WTC11 (cell line): ENCODE results near the gene SYCE3. TPM values are rescaled to one million over a fixed set of nuclear protein-coding genes. Genes with fewer than 3 reads are reported as not detected.

Experiments used
- ATAC-seq: fragments of 200-7000 bp; cut with Tn5 transposase; 2 replicates; pipeline ENCODE4 v1.10.0; 2021; ENCODE audit warnings: mild to moderate bottlenecking, moderate library complexity
- CTCF ChIA-PET: fragments of 300-600 bp; sonication (Branson Sonifier 250); formaldehyde crosslinking; loops from one replicate; lab custom pipeline; 2021; ENCODE audit warnings: antibody characterized with exemption; lab: Charles Lee
- POLR2A ChIA-PET: fragments of 350-600 bp; sonication (Branson Sonifier 250); formaldehyde crosslinking; loops from one replicate; lab custom pipeline; 2021; ENCODE audit warnings: antibody characterized with exemption; lab: Charles Lee
- DNase-seq: peaks from one replicate; pipeline ENCODE4 v3.0.0; 2021; ENCODE audit warnings: low spot score
- H3K27ac Mint-ChIP-seq: 2 replicates; pipeline ENCODE4 v1.8.0; 2021; ENCODE audit warnings: mixed read lengths
- H3K27me3 Mint-ChIP-seq: 2 replicates; pipeline ENCODE4 v1.8.0; 2021; ENCODE audit warnings: low read depth, mild to moderate bottlenecking, moderate library complexity, mixed read lengths
- H3K36me3 Mint-ChIP-seq: 2 replicates; pipeline ENCODE4 v1.8.0; 2021; ENCODE audit warnings: mixed read lengths
- H3K4me1 Mint-ChIP-seq: 2 replicates; pipeline ENCODE4 v1.8.0; 2022; ENCODE audit warnings: mixed read lengths
- H3K4me3 Mint-ChIP-seq: 2 replicates; pipeline ENCODE4 v1.8.0; 2021; ENCODE audit warnings: mild to moderate bottlenecking, moderate library complexity, mixed read lengths
- H3K9me3 Mint-ChIP-seq: 2 replicates; pipeline ENCODE4 v1.8.0; 2021; ENCODE audit warnings: mixed read lengths
- AFF4 ChIP-seq: sonication (generic); formaldehyde crosslinking; IDR thresholded peaks from 2 replicates; pipeline ENCODE4 v1.8.1; 2023; ENCODE audit warnings: mild to moderate bottlenecking, missing genetic modification reagents, borderline replicate concordance
- ATF1 ChIP-seq: sonication (generic); formaldehyde crosslinking; IDR thresholded peaks from 2 replicates; pipeline ENCODE4 v1.8.1; 2023; ENCODE audit warnings: mild to moderate bottlenecking, moderate library complexity, missing genetic modification reagents
- CTCF ChIP-seq: fragments of 200-600 bp; IDR thresholded peaks from 2 replicates; pipeline ENCODE4 v1.8.0; 2022; ENCODE audit warnings: antibody characterized with exemption
- FOXK1 ChIP-seq: sonication (generic); formaldehyde crosslinking; IDR thresholded peaks from 2 replicates; pipeline ENCODE4 v1.8.0; 2022; ENCODE audit warnings: mild to moderate bottlenecking, moderate library complexity, missing genetic modification reagents
- GABPB1 ChIP-seq: sonication (generic); formaldehyde crosslinking; IDR thresholded peaks from 2 replicates; pipeline ENCODE4 v1.8.1; 2023; ENCODE audit warnings: mild to moderate bottlenecking, missing genetic modification reagents
- IRF2 ChIP-seq: sonication (generic); formaldehyde crosslinking; IDR thresholded peaks from 2 replicates; pipeline ENCODE4 v1.8.0; 2022; ENCODE audit warnings: low read depth, missing genetic modification reagents, borderline replicate concordance
- KAT7 ChIP-seq: sonication (generic); formaldehyde crosslinking; IDR thresholded peaks from 2 replicates; pipeline ENCODE4 v1.8.1; 2023; ENCODE audit warnings: missing genetic modification reagents, mild to moderate bottlenecking, borderline replicate concordance
- MAX ChIP-seq: sonication (generic); formaldehyde crosslinking; IDR thresholded peaks from 2 replicates; pipeline ENCODE4 v1.8.0; 2022; ENCODE audit warnings: mild to moderate bottlenecking, missing genetic modification reagents
- MLX ChIP-seq: sonication (generic); formaldehyde crosslinking; IDR thresholded peaks from 2 replicates; pipeline ENCODE4 v1.8.1; 2023; ENCODE audit warnings: mild to moderate bottlenecking, missing genetic modification reagents, moderate library complexity
- MYBL2 ChIP-seq: sonication (generic); formaldehyde crosslinking; IDR thresholded peaks from 2 replicates; pipeline ENCODE4 v1.8.1; 2023; ENCODE audit warnings: mild to moderate bottlenecking, moderate library complexity, missing genetic modification reagents
- NFE2L1 ChIP-seq: sonication (generic); formaldehyde crosslinking; IDR thresholded peaks from 2 replicates; pipeline ENCODE4 v1.8.1; 2023; ENCODE audit warnings: missing genetic modification reagents
- OVOL2 ChIP-seq: fragments of 250-450 bp; sonication (Bioruptor Pico); IDR thresholded peaks from 2 replicates; pipeline ENCODE4 v1.9.0; 2021; ENCODE audit warnings: mild to moderate bottlenecking, borderline replicate concordance
- RORB ChIP-seq: fragments of 250-450 bp; sonication (Bioruptor Pico); IDR thresholded peaks from 2 replicates; pipeline ENCODE4 v1.9.0; 2021; ENCODE audit warnings: mild to moderate bottlenecking
- SP1 ChIP-seq: sonication (generic); formaldehyde crosslinking; conservative IDR thresholded peaks from 2 replicates; pipeline ENCODE4 v1.8.1; 2022; ENCODE audit warnings: missing genetic modification reagents
- STAT6 ChIP-seq: sonication (generic); formaldehyde crosslinking; conservative IDR thresholded peaks from 2 replicates; pipeline ENCODE4 v1.8.1; 2023; ENCODE audit warnings: mild to moderate bottlenecking, low read depth, missing genetic modification reagents, moderate library complexity
- TCF7 ChIP-seq: sonication (generic); formaldehyde crosslinking; IDR thresholded peaks from 2 replicates; pipeline ENCODE4 v1.8.0; 2022; ENCODE audit warnings: mild to moderate bottlenecking, low read depth, missing genetic modification reagents, moderate library complexity
- TEAD4 ChIP-seq: sonication (generic); formaldehyde crosslinking; IDR thresholded peaks from 2 replicates; pipeline ENCODE4 v1.8.0; 2022; ENCODE audit warnings: mild to moderate bottlenecking, missing genetic modification reagents
- ZBTB21 ChIP-seq: sonication (generic); formaldehyde crosslinking; IDR thresholded peaks from 2 replicates; pipeline ENCODE4 v1.8.1; 2023; ENCODE audit warnings: mild to moderate bottlenecking, missing genetic modification reagents, borderline replicate concordance
- ZMAT4 ChIP-seq: fragments of 250-450 bp; sonication (Bioruptor Pico); IDR thresholded peaks from 2 replicates; pipeline ENCODE4 v1.9.0; 2021; ENCODE audit warnings: mild to moderate bottlenecking
- ZNF121 ChIP-seq: sonication (generic); formaldehyde crosslinking; IDR thresholded peaks from 2 replicates; pipeline ENCODE4 v1.8.0; 2023; ENCODE audit warnings: missing genetic modification reagents
- ZNF281 ChIP-seq: sonication (generic); formaldehyde crosslinking; IDR thresholded peaks from 2 replicates; pipeline ENCODE4 v1.8.0; 2023; ENCODE audit warnings: mild to moderate bottlenecking, missing genetic modification reagents
- ZNF317 ChIP-seq: sonication (generic); formaldehyde crosslinking; IDR thresholded peaks from 2 replicates; pipeline ENCODE4 v1.8.1; 2023; ENCODE audit warnings: low read depth, mild to moderate bottlenecking, moderate library complexity, missing genetic modification reagents, borderline replicate concordance
- total RNA-seq: library from RNA; stranded (reverse); gene quantifications from 3 replicates; pipeline ENCODE4 v1.2.3, GENCODE V29; 2021

The SYCE3 gene
- total RNA-seq, 1 experiment from 2014 or later = 0.46 TPM

- TF ChIP-seq ZNF281 = no peak
- no peak for TF ChIP-seq MLX (CRISPR knock-in tag)
- TF ChIP-seq GABPB1 (CRISPR knock-in tag) = no peak
- no peak for TF ChIP-seq ZMAT4 (CRISPR knock-in tag)
- TF ChIP-seq MAX (CRISPR knock-in tag) = no peak
- TF ChIP-seq ZNF317 (CRISPR knock-in tag) = no peak
- no peak for TF ChIP-seq MYBL2 (CRISPR knock-in tag)
- no peak for TF ChIP-seq ZNF121 (CRISPR knock-in tag)
- no peak for TF ChIP-seq KAT7 (CRISPR knock-in tag)
- no peak for TF ChIP-seq ZBTB21 (CRISPR knock-in tag)
- TF ChIP-seq CTCF = no peak
- TF ChIP-seq TCF7 (CRISPR knock-in tag) = no peak
- TF ChIP-seq IRF2 (CRISPR knock-in tag) = no peak
- TF ChIP-seq RORB (CRISPR knock-in tag) = no peak
These were observed 56.7 kb downstream of the SYCE3 start (continued) for GRCh38 chr22:50505776-50506610.

- Mint-ChIP-seq H3K36me3 (no peaks in the 10 kb centered on the region), H3K4me3 (no peak overlapping the region), H3K27me3 (no peaks in the 10 kb centered on the region), H3K27ac (no peak overlapping the region), H3K9me3 (no peaks in the 10 kb centered on the region), H3K4me1 (peaks cover 10% of the 10 kb centered on the region)
- DNase-seq (no peak), ATAC-seq (no peak)
- ChIA-PET CTCF (interaction anchor here (1.8 kb wide), 1 partner anchor 7 kb away, joined by 9 read pairs; no protein-coding TSS in a partner anchor), POLR2A (no interaction called here)
- TF ChIP-seq ZMAT4 (CRISPR knock-in tag) (no peak), FOXK1 (CRISPR knock-in tag) (no peak), NFE2L1 (CRISPR knock-in tag) (no peak), AFF4 (CRISPR knock-in tag) (no peak), TEAD4 (no peak), STAT6 (CRISPR knock-in tag) (no peak), ZBTB21 (CRISPR knock-in tag) (no peak), ATF1 (CRISPR knock-in tag) (no peak), OVOL2 (CRISPR knock-in tag) (no peak), SP1 (CRISPR knock-in tag) (no peak)
These were observed 57.4 kb downstream of the SYCE3 start for GRCh38 chr22:50505276-50505775.
